ENCODE measurements around the gene SLC9A5.

DNA sequence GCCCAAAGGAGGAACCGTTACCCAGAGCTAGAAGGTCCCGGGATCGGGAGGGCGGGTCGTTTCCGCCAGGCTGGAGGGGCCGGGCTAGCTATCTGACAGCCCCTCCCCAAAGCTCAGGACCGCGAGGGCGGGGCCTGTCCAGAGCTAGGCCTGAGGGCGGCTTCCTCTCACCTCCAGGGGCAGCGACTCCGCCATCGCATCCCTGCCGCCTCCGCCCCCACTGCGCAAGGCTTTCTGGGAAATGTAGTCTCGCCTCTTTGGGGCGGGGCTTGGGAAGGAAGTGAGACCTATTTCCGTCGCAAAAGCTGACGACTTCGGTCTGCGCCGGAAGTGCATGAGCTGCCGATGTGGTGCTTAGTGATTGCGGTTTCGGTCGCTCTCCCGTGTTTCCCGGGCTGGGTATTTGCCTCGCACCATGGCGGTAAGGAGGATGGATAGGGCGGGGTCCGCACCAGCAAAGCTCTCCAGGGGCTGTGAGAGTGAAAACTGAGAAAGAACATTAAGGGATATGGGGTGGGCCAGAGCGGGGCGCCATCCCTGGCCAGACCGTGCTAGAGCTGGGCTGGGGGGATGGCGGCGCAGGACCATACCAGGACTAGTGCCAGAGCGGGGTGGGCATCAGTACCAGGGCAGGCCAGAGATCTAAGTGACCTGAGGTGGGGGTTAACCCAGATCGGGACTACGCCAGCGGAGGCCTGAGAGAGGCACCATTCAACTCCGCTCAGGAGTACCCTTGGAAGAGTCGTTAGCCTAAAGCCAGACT lies 21.8 kb upstream of the SLC9A5 start, which contains the start of gene TMEM208:
- TF ChIP-seq, protein P1, sequence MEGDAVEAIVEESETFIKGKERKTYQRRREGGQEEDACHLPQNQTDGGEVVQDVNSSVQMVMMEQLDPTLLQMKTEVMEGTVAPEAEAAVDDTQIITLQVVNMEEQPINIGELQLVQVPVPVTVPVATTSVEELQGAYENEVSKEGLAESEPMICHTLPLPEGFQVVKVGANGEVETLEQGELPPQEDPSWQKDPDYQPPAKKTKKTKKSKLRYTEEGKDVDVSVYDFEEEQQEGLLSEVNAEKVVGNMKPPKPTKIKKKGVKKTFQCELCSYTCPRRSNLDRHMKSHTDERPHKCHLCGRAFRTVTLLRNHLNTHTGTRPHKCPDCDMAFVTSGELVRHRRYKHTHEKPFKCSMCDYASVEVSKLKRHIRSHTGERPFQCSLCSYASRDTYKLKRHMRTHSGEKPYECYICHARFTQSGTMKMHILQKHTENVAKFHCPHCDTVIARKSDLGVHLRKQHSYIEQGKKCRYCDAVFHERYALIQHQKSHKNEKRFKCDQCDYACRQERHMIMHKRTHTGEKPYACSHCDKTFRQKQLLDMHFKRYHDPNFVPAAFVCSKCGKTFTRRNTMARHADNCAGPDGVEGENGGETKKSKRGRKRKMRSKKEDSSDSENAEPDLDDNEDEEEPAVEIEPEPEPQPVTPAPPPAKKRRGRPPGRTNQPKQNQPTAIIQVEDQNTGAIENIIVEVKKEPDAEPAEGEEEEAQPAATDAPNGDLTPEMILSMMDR (conservative IDR thresholded peaks at IDR 0.05; ENCODE audit: low read length): peak; percentile 71
- no peak for TF ChIP-seq EZH2phosphoT487 (IDR thresholded peaks at IDR 0.05; ENCODE audit: borderline replicate concordance, low read depth, low read length)

Data from OCI-LY7 (cell line).